ENCODE measurements around the gene ANK3. TPM values are rescaled to one million over a fixed set of nuclear protein-coding genes. Genes with fewer than 3 reads are reported as not detected.

ANK3 gene
- total RNA-seq, 2 donors from 2014 or later = 65.0 to 79.5 TPM

DNA sequence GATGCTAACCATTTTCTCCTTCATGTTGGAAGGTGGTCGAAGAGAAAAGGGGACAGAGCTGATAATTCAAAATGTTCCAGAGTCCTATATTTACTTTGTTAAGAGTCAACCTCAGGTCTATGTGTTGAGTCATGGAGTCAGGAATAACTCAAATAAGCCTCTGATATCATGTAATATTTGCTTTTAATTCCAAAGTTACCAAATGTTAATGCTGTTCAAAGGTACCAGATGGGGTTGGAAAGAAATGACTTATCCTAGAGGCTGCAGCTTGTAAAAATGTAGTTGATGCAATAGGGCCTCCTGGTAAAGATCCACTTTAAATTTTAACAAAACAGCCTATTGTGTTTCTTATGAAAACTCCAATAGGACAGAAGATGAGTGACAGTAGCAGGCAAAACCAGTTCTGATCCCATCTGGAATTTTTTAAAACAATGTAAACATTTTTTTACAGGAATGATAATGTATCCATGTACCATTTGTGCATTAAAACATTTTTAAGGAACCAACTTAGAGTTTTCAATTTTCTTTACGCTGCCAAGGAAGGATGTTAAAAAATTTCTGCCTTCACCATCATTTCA lies 218.2 kb downstream of the ANK3 start:
- no peak for DNase-seq
- peaks cover 19% of the 10 kb centered on the region for H3K36me3 Mint-ChIP-seq (ENCODE audit: low read depth)
- 90% methylated on average over 2 of the region's 2 CpGs; no CpG with 5 or more reads in 1 of the 2 experiments for WGBS, 2 experiments (ENCODE audit: insufficient coverage in 1 of 2, insufficient read length in 1 of 2)
- no peaks in the 10 kb centered on the region for H3K27me3 ChIP-seq (ENCODE audit: control insufficient read depth, insufficient read depth, low read length, poor library complexity, severe bottlenecking)
- no peaks in the 10 kb centered on the region for H3K4me1 ChIP-seq (ENCODE audit: control insufficient read depth, insufficient read depth, low read length)
- no peak overlapping the region for H3K27ac ChIP-seq (ENCODE audit: low read depth, low read length)
- H3K4me3 Mint-ChIP-seq = no peak overlapping the region
- H3K9me3 ChIP-seq (ENCODE audit: control insufficient read depth, low read length) = no peaks in the 10 kb centered on the region
- H3K27ac Mint-ChIP-seq = no peak overlapping the region
- H3K4me1 Mint-ChIP-seq = peaks cover 23% of the 10 kb centered on the region
- no peak overlapping the region for H3K9ac ChIP-seq (ENCODE audit: extremely low read depth, low read length, poor library complexity, severe bottlenecking)
- H3K36me3 ChIP-seq (ENCODE audit: control insufficient read depth, insufficient read depth, low read length) = no peaks in the 10 kb centered on the region
- TF ChIP-seq, protein P1, sequence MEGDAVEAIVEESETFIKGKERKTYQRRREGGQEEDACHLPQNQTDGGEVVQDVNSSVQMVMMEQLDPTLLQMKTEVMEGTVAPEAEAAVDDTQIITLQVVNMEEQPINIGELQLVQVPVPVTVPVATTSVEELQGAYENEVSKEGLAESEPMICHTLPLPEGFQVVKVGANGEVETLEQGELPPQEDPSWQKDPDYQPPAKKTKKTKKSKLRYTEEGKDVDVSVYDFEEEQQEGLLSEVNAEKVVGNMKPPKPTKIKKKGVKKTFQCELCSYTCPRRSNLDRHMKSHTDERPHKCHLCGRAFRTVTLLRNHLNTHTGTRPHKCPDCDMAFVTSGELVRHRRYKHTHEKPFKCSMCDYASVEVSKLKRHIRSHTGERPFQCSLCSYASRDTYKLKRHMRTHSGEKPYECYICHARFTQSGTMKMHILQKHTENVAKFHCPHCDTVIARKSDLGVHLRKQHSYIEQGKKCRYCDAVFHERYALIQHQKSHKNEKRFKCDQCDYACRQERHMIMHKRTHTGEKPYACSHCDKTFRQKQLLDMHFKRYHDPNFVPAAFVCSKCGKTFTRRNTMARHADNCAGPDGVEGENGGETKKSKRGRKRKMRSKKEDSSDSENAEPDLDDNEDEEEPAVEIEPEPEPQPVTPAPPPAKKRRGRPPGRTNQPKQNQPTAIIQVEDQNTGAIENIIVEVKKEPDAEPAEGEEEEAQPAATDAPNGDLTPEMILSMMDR (conservative IDR thresholded peaks at IDR 0.05) = no peak
- H3K4me3 ChIP-seq (ENCODE audit: low read length) = no peak overlapping the region
- H3K27me3 Mint-ChIP-seq (ENCODE audit: insufficient read depth) = no peaks in the 10 kb centered on the region
- H3K9me3 Mint-ChIP-seq = no peaks in the 10 kb centered on the region

GRCh38 chr10:60170250-60170649 lies 219.4 kb downstream of the ANK3 start:
- no peak overlapping the region for H3K9ac ChIP-seq (ENCODE audit: extremely low read depth, low read length, poor library complexity, severe bottlenecking)
- H3K27me3 ChIP-seq (ENCODE audit: control insufficient read depth, insufficient read depth, low read length, poor library complexity, severe bottlenecking) = no peaks in the 10 kb centered on the region
- Mint-ChIP-seq H3K4me3 (no peak overlapping the region), H3K27ac (no peak overlapping the region), H3K9me3 (no peaks in the 10 kb centered on the region), H3K27me3 (ENCODE audit: insufficient read depth) (no peaks in the 10 kb centered on the region), H3K4me1 (peaks cover 15% of the 10 kb centered on the region), H3K36me3 (ENCODE audit: low read depth) (peaks cover 19% of the 10 kb centered on the region)
- TF ChIP-seq, protein P1 (conservative IDR thresholded peaks at IDR 0.05) = no peak
- no peaks in the 10 kb centered on the region for H3K9me3 ChIP-seq (ENCODE audit: control insufficient read depth, low read length)
- H3K36me3 ChIP-seq (ENCODE audit: control insufficient read depth, insufficient read depth, low read length) = no peaks in the 10 kb centered on the region
- H3K4me3 ChIP-seq (ENCODE audit: low read length) = no peak overlapping the region
- no peaks in the 10 kb centered on the region for H3K4me1 ChIP-seq (ENCODE audit: control insufficient read depth, insufficient read depth, low read length)
- no peak for DNase-seq
- H3K27ac ChIP-seq (ENCODE audit: low read depth, low read length) = no peak overlapping the region
- 88 to 94% methylated on average over 2 to 3 of the region's 3 CpGs for WGBS, 2 experiments (ENCODE audit: insufficient coverage in 1 of 2, insufficient read length in 1 of 2)

- TF ChIP-seq, protein P1 (conservative IDR thresholded peaks at IDR 0.05) = no peak
- no peaks in the 10 kb centered on the region for H3K4me1 ChIP-seq (ENCODE audit: control insufficient read depth, insufficient read depth, low read length)
- H3K27ac ChIP-seq (ENCODE audit: low read depth, low read length) = no peak overlapping the region
- no peak overlapping the region for H3K4me3 ChIP-seq (ENCODE audit: low read length)
- no peaks in the 10 kb centered on the region for H3K36me3 ChIP-seq (ENCODE audit: control insufficient read depth, insufficient read depth, low read length)
- no peak overlapping the region for H3K9ac ChIP-seq (ENCODE audit: extremely low read depth, low read length, poor library complexity, severe bottlenecking)
- Mint-ChIP-seq H3K9me3 (no peaks in the 10 kb centered on the region), H3K36me3 (ENCODE audit: low read depth) (peaks cover 19% of the 10 kb centered on the region), H3K27ac (no peak overlapping the region), H3K4me3 (no peak overlapping the region), H3K27me3 (ENCODE audit: insufficient read depth) (no peaks in the 10 kb centered on the region), H3K4me1 (peaks cover 8% of the 10 kb centered on the region)
- H3K27me3 ChIP-seq (ENCODE audit: control insufficient read depth, insufficient read depth, low read length, poor library complexity, severe bottlenecking) = no peaks in the 10 kb centered on the region
- no peaks in the 10 kb centered on the region for H3K9me3 ChIP-seq (ENCODE audit: control insufficient read depth, low read length)
- WGBS, 2 experiments (ENCODE audit: insufficient coverage in 1 of 2, insufficient read length in 1 of 2) = 100% methylated on average over 1 of the region's 2 CpGs; no CpG with 5 or more reads in 1 of the 2 experiments
- DNase-seq = no peak
Measured at GRCh38 chr10:60169111-60169510, 220.6 kb downstream of the ANK3 start.
